Panc1 (cell line): ENCODE results near the gene PTPRA. TPM values are rescaled to one million over a fixed set of nuclear protein-coding genes. Genes with fewer than 3 reads are reported as not detected.

Experiments
- ATAC-seq: fragments of 200-7000 bp; cut with Tn5 transposase; 2 replicates; pipeline ENCODE4 v1.9.1; 2020; ENCODE audit warnings: mild to moderate bottlenecking, moderate library complexity
- BruUV-seq: library from RNA; stranded (reverse); fragments of 400-500 nt; replicated peaks from 2 replicates; lab custom pipeline; 2021; lab: Mats Ljungman, UMichigan
- CTCF ChIA-PET: fragments of 300-600 bp; sonication (Branson Sonifier 250); formaldehyde crosslinking; loops from one replicate; lab custom pipeline; 2022; ENCODE audit warnings: antibody characterized with exemption; lab: Charles Lee
- POLR2A ChIA-PET: fragments of 300-600 bp; sonication (Branson Sonifier 250); formaldehyde crosslinking; loops from one replicate; lab custom pipeline; 2022; ENCODE audit warnings: antibody characterized with exemption; lab: Charles Lee
- DNase-seq: peaks from one replicate; pipeline ENCODE4 v3.0.0-alpha.2; 2010; ENCODE audit warnings: low read depth, low spot score
- H3K27ac ChIP-seq: 2 replicates; pipeline ENCODE4 v1.5.1; 2011; ENCODE audit warnings: mild to moderate bottlenecking, low read length, inconsistent platforms
- H3K27me3 ChIP-seq: fragments of 200-500 bp; sonication (Bioruptor generic); 2 replicates; pipeline ENCODE4 v1.6.0; 2014; ENCODE audit warnings: low read length, inconsistent platforms; ENCODE audit not compliant: control insufficient read depth, insufficient read depth
- H3K36me3 ChIP-seq: fragments of 200-500 bp; sonication (Bioruptor generic); 2 replicates; pipeline ENCODE4 v1.5.1; 2014; ENCODE audit warnings: inconsistent platforms, mild to moderate bottlenecking, low read length, moderate library complexity; ENCODE audit not compliant: control insufficient read depth, insufficient read depth
- H3K4me1 ChIP-seq: 2 replicates; pipeline ENCODE4 v1.5.1; 2011; ENCODE audit warnings: inconsistent platforms, mild to moderate bottlenecking, low read length, moderate library complexity; ENCODE audit not compliant: control insufficient read depth, insufficient read depth
- H3K4me3 ChIP-seq, 2 experiments: 2 replicates each; pipeline ENCODE4 v1.5.1; 2011 to 2012; ENCODE audit warnings: low read depth in 2 of 2, low read length in 2 of 2, mild to moderate bottlenecking in 2 of 2, inconsistent platforms in 1 of 2, moderate library complexity in 1 of 2
- H3K9me3 ChIP-seq: fragments of 200-500 bp; sonication (Bioruptor generic); 2 replicates; pipeline ENCODE4 v1.5.1; 2014; ENCODE audit warnings: low read depth, mild to moderate bottlenecking, inconsistent platforms, low read length, moderate library complexity; ENCODE audit not compliant: control insufficient read depth, insufficient read depth
- CTCF ChIP-seq: fragments of 450-650 bp; IDR thresholded peaks from 2 replicates; pipeline ENCODE4 v1.5.1; 2017; ENCODE audit warnings: mild to moderate bottlenecking
- POLR2AphosphoS5 ChIP-seq: IDR thresholded peaks from 2 replicates; pipeline ENCODE4 v1.6.1; 2012; ENCODE audit warnings: mild to moderate bottlenecking, low read depth, low read length, moderate library complexity
- REST ChIP-seq, 2 experiments: IDR thresholded peaks; 2 replicates each; pipeline ENCODE4 v1.6.1; 2011 to 2012; ENCODE audit warnings: low read depth in 2 of 2, control low read depth in 1 of 2, low read length in 1 of 2, mild to moderate bottlenecking in 1 of 2, moderate library complexity in 1 of 2; ENCODE audit not compliant: insufficient read depth in 1 of 2
- SIN3A ChIP-seq: IDR thresholded peaks from 2 replicates; pipeline ENCODE4 v1.6.1; 2012; ENCODE audit warnings: low read depth, mild to moderate bottlenecking, low read length, moderate library complexity, borderline replicate concordance; ENCODE audit not compliant: insufficient read depth
- TCF7L2 ChIP-seq: IDR thresholded peaks from 2 replicates; pipeline ENCODE4 v1.6.1; 2011; ENCODE audit warnings: mild to moderate bottlenecking, low read depth, low read length, inconsistent platforms
- in situ Hi-C: cut with HindIII; loops from 2 replicates; pipeline ENCODE4 v1.10.0; 2016; ENCODE audit warnings: low sequenced_read_pairs, low pct_unique_long_range_greater_than_20kb
- intact Hi-C: fragments of 100-400 bp; cut with micrococcal nuclease; formaldehyde crosslinking; loops from one replicate; pipeline ENCODE4 v1.10.0; 2022; ENCODE audit not compliant: unreplicated experiment
- total RNA-seq: library from RNA; stranded (reverse); gene quantifications from one replicate; pipeline ENCODE4 v1.2.1, GENCODE V29; 2021; ENCODE audit not compliant: unreplicated experiment

PTPRA gene
- total RNA-seq, 1 experiment from 2014 or later, result 56.6 TPM

- no peak for ATAC-seq
- no peak for TF ChIP-seq POLR2AphosphoS5
- no peak for TF ChIP-seq TCF7L2
- TF ChIP-seq CTCF, result no peak
- Histone ChIP-seq H3K4me3 (no peak overlapping the region), H3K4me1 (no peaks in the 10 kb centered on the region), H3K27ac (no peak overlapping the region), H3K27me3 (no peaks in the 10 kb centered on the region), H3K36me3 (no peaks in the 10 kb centered on the region), H3K9me3 (no peaks in the 10 kb centered on the region)
- intact Hi-C loops (no loop called here), in situ Hi-C loops (no loop called here)
- DNase-seq, result no peak
- no TSS peak for BruUV-seq
- ChIA-PET POLR2A (interaction anchor here (0.7 kb wide), 1 partner anchor 14 kb away, joined by 6 read pairs; no protein-coding TSS in a partner anchor), CTCF (interaction anchor here (0.6 kb wide), 1 partner anchor 10 kb away, joined by 3 read pairs; no protein-coding TSS in a partner anchor)
These were observed 49.7 kb downstream of the PTPRA start for GRCh38 chr20:2922957-2923356.

GRCh38 chr20:2930538-2930937, 57.3 kb downstream of the PTPRA start:
- in situ Hi-C loops (no loop called here), intact Hi-C loops (no loop called here)
- Histone ChIP-seq H3K36me3 (no peaks in the 10 kb centered on the region), H3K4me3 (no peak overlapping the region), H3K27me3 (no peaks in the 10 kb centered on the region), H3K27ac (no peak overlapping the region), H3K9me3 (no peaks in the 10 kb centered on the region), H3K4me1 (no peaks in the 10 kb centered on the region)
- ChIA-PET POLR2A (no interaction called here), CTCF (interaction anchor here (0.6 kb wide), 1 partner anchor 50 kb away, joined by 3 read pairs; no protein-coding TSS in a partner anchor)
- no peak for TF ChIP-seq CTCF
- TF ChIP-seq POLR2AphosphoS5, result no peak
- TF ChIP-seq TCF7L2, result no peak
- no peak for TF ChIP-seq REST (IDR thresholded peaks at IDR 0.05; ENCODE audit: insufficient read depth in 1 of 2, low read depth in 2 of 2, low read length in 1 of 2)
- TF ChIP-seq SIN3A, result no peak
- BruUV-seq, result no TSS peak
- DNase-seq (no peak), ATAC-seq (no peak)
